Effector memory CD4-positive, alpha-beta T cell (primary cell): ENCODE results near the gene CNTLN.
"Not testable (repeated sequence)": the region's sequence is repeated elsewhere in the genome, so short reads cannot be mapped to it uniquely, and the experiment has no call there.

Source experiments
- DNase-seq, 3 donors: peaks; one replicate each; pipeline ENCODE4 v3.0.0-alpha.2; 2020
- H3K27ac ChIP-seq: 2 replicates; pipeline ENCODE4 v1.7.0; 2013; ENCODE audit warnings: mild to moderate bottlenecking, low read length, moderate library complexity; ENCODE audit not compliant: insufficient read depth, poor library complexity, severe bottlenecking
- H3K27me3 ChIP-seq: replicated peaks from 2 replicates; pipeline ENCODE4 v1.7.0; 2013; ENCODE audit warnings: mild to moderate bottlenecking, low read length; ENCODE audit not compliant: insufficient read depth, control insufficient read depth, poor library complexity, severe bottlenecking
- H3K36me3 ChIP-seq: 2 replicates; pipeline ENCODE4 v1.7.0; 2013; ENCODE audit warnings: mild to moderate bottlenecking, low read length, moderate library complexity; ENCODE audit not compliant: control insufficient read depth, insufficient read depth
- H3K4me1 ChIP-seq: 2 replicates; pipeline ENCODE4 v1.7.0; 2013; ENCODE audit warnings: low read length, mild to moderate bottlenecking; ENCODE audit not compliant: control insufficient read depth, insufficient read depth, poor library complexity, severe bottlenecking
- H3K4me3 ChIP-seq: 2 replicates; pipeline ENCODE4 v1.7.0; 2013; ENCODE audit warnings: low read length, low read depth, mild to moderate bottlenecking; ENCODE audit not compliant: insufficient read depth, poor library complexity, severe bottlenecking
- H3K9me3 ChIP-seq: 2 replicates; pipeline ENCODE4 v1.7.0; 2013; ENCODE audit warnings: mild to moderate bottlenecking, low read length, moderate library complexity; ENCODE audit not compliant: control insufficient read depth

CNTLN gene

GRCh38 chr9:17225407-17225806 is 90.6 kb downstream of the CNTLN start:
- Histone ChIP-seq H3K4me1 (no peaks in the 10 kb centered on the region), H3K36me3 (no peaks in the 10 kb centered on the region), H3K27me3 (no peaks in the 10 kb centered on the region), H3K9me3 (peaks cover 3% of the 10 kb centered on the region), H3K27ac (no peak overlapping the region), H3K4me3 (no peak overlapping the region)
- DNase-seq = no peak

GRCh38 chr9:17229945-17230560 is 95.2 kb downstream of the CNTLN start:
- Histone ChIP-seq H3K27ac (no peak overlapping the region), H3K9me3 (peaks cover 3% of the 10 kb centered on the region)
- DNase-seq = no peak

GRCh38 chr9:17230646-17231045 is 95.8 kb downstream of the CNTLN start:
- no peaks in the 10 kb centered on the region for H3K36me3 ChIP-seq
- no peaks in the 10 kb centered on the region for H3K4me1 ChIP-seq
- H3K27ac ChIP-seq = no peak overlapping the region
- no peak for DNase-seq
- no peak overlapping the region for H3K4me3 ChIP-seq
- no peaks in the 10 kb centered on the region for H3K27me3 ChIP-seq
- peaks cover 3% of the 10 kb centered on the region for H3K9me3 ChIP-seq

More at GRCh38 chr9:17229945-17230560, 95.2 kb downstream of the CNTLN start:
- no peak overlapping the region for H3K4me3 ChIP-seq
- H3K36me3 ChIP-seq = no peaks in the 10 kb centered on the region
- no peaks in the 10 kb centered on the region for H3K27me3 ChIP-seq
- no peaks in the 10 kb centered on the region for H3K4me1 ChIP-seq

- H3K4me1 ChIP-seq = no peaks in the 10 kb centered on the region
- no peak overlapping the region for H3K27ac ChIP-seq
- no peak overlapping the region for H3K4me3 ChIP-seq
- H3K27me3 ChIP-seq = no peaks in the 10 kb centered on the region
- H3K36me3 ChIP-seq = no peaks in the 10 kb centered on the region
- no peak for DNase-seq
- no peaks in the 10 kb centered on the region for H3K9me3 ChIP-seq
Measured at GRCh38 chr9:17236147-17236546, 101.3 kb downstream of the CNTLN start.

- no peak for DNase-seq
- no peaks in the 10 kb centered on the region for H3K27me3 ChIP-seq
- no peaks in the 10 kb centered on the region for H3K36me3 ChIP-seq
- peaks cover 5% of the 10 kb centered on the region for H3K9me3 ChIP-seq
- H3K4me1 ChIP-seq = no peaks in the 10 kb centered on the region
- no peak overlapping the region for H3K4me3 ChIP-seq
- no peak overlapping the region for H3K27ac ChIP-seq
Measured at GRCh38 chr9:17246770-17247169, 111.9 kb downstream of the CNTLN start.

GRCh38 chr9:17251100-17251499 is 116.3 kb downstream of the CNTLN start:
- no peak for DNase-seq
- peaks cover 5% of the 10 kb centered on the region for H3K9me3 ChIP-seq
- H3K27ac ChIP-seq = no peak overlapping the region

GRCh38 chr9:17268531-17269188 is 133.8 kb downstream of the CNTLN start:
- H3K27ac ChIP-seq, DNase-seq, H3K36me3 ChIP-seq, H3K9me3 ChIP-seq, H3K4me1 ChIP-seq, H3K4me3 ChIP-seq, H3K27me3 ChIP-seq: not testable (repeated sequence)

More at GRCh38 chr9:17251100-17251499, 116.3 kb downstream of the CNTLN start:
- no peaks in the 10 kb centered on the region for H3K4me1 ChIP-seq
- H3K27me3 ChIP-seq = no peaks in the 10 kb centered on the region
- no peak overlapping the region for H3K4me3 ChIP-seq
- no peaks in the 10 kb centered on the region for H3K36me3 ChIP-seq

- Histone ChIP-seq H3K4me3 (no peak overlapping the region), H3K9me3 (no peaks in the 10 kb centered on the region), H3K27ac (no peak overlapping the region), H3K36me3 (no peaks in the 10 kb centered on the region), H3K4me1 (no peaks in the 10 kb centered on the region), H3K27me3 (no peaks in the 10 kb centered on the region)
- DNase-seq = no peak
Measured at GRCh38 chr9:17269799-17270198, 135.0 kb downstream of the CNTLN start.

GRCh38 chr9:17272536-17272935 is 137.7 kb downstream of the CNTLN start:
- H3K9me3 ChIP-seq = no peaks in the 10 kb centered on the region
- no peaks in the 10 kb centered on the region for H3K4me1 ChIP-seq
- H3K4me3 ChIP-seq = no peak overlapping the region
- no peaks in the 10 kb centered on the region for H3K36me3 ChIP-seq
- H3K27ac ChIP-seq = no peak overlapping the region
- no peak for DNase-seq
- no peaks in the 10 kb centered on the region for H3K27me3 ChIP-seq

- Histone ChIP-seq H3K4me1 (no peaks in the 10 kb centered on the region), H3K27me3 (no peaks in the 10 kb centered on the region), H3K36me3 (no peaks in the 10 kb centered on the region), H3K4me3 (no peak overlapping the region), H3K27ac (no peak overlapping the region), H3K9me3 (no peaks in the 10 kb centered on the region)
- no peak for DNase-seq
Measured at GRCh38 chr9:17280350-17281012, 145.6 kb downstream of the CNTLN start.
